Measurements from ENCODE around the gene PPP1R13L. TPM values are rescaled to one million over a fixed set of nuclear protein-coding genes. Genes with fewer than 3 reads are reported as not detected.

PPP1R13L gene
- total RNA-seq, 1 donor from 2014 or later = 17.5 TPM

GRCh38 chr19:45406226-45407090 lies 1.6 kb upstream of the PPP1R13L start, which contains the start of gene POLR1G:
POLR1G (plus strand) TSS chr19:45406644; CDS start chr19:45406697, 53 bp downstream.
- DNase-seq (ENCODE audit: low read depth in 2 of 2) = peak; percentile 80 to 84

- DNase-seq (ENCODE audit: low read depth in 2 of 2) = peak; percentile 92
These were observed 761 bp upstream of the PPP1R13L start for GRCh38 chr19:45405435-45406225.

DNA sequence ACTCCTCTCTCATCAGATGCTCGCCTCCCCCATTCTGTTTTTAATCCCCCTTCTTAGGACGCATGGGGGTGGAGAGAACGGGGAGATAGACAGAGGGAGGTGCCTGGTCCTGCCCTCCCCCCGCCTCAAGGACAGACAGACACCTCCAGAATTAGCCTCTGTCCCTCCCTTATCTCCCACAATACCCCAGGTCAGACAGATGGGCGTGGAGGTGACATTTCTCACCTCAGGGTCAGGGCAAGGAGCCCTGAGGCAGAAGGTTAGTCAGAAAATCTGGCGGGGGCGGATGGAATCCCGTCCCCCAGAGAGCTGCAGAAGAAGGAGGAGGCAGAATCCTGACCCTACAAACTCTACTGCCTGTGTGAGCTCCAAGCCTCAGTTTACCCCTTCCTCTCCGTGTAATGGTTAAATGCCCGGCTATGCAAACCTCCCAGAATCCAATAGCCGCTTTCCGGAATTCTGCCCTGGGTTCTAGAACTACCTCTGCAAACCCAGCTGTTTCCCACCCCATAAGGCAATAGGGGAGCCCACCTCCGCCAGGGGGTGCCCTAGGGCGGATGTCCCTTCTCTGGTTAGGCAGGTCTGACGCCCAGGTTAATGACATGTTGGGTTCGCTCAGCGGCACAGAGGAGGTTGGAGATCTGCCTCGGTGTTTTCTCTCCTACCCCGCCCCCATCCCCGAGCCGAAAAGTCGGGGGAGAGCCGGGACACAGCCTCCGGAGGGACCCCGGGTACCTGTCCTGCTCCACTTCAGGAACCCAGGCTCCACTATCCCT lies 900 bp downstream of the PPP1R13L start:
- peak; percentile 56 to 81 for DNase-seq (ENCODE audit: low read depth in 2 of 2)

DNA sequence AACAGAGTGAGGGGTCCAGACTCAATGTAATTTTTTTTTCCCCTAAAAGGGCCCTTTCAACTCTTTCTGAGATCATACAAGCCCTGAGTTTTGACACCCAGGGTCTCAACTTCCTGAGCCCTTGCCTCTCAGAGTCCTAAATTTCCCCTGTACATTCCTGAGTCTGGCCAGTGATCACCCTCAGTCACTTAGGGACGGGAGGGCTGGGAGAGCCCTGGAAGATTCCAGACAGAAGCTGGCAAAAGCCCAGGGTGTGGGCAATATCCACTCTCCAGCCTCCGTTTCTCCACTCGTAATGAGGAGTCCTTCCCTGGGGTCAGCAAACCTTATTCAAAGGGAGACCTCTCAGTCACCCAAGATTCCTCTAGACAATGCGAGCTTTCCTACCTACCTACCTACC lies 1.6 kb downstream of the PPP1R13L start:
- no peak for DNase-seq (ENCODE audit: low read depth in 2 of 2)

- peak; percentile 53 to 81 for DNase-seq (ENCODE audit: low read depth in 2 of 2)
These were observed 2.4 kb downstream of the PPP1R13L start for GRCh38 chr19:45402298-45403061.

- no peak for DNase-seq (ENCODE audit: low read depth in 2 of 2)
These were observed 3.1 kb downstream of the PPP1R13L start for GRCh38 chr19:45401815-45402214.

DNA sequence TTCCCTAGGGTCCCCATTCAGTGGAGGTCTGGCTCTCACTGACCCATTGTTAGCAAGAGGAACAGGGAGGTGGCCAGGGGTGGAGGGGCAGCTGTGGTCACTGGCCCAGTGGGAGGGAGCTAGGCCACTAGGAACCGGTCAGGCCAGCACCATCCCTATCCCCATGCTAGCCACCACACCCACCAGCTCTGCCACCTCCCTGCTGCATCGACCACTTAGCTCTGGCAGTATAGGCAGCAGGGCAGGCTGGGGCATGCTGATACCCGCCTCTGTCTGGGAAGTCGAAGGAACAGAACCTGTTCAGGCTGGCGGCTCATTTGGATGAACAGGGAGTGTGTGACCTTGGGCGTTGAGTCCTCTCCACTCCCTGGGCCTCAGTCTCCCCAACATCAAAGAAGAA lies 4.7 kb downstream of the PPP1R13L start:
- no peak for DNase-seq (ENCODE audit: low read depth in 2 of 2)

- DNase-seq (ENCODE audit: low read depth in 2 of 2) = no peak
These were observed 8.8 kb downstream of the PPP1R13L start for GRCh38 chr19:45395821-45396617.

- no peak for DNase-seq (ENCODE audit: low read depth in 2 of 2)
These were observed 12.8 kb downstream of the PPP1R13L start for GRCh38 chr19:45391871-45392665.

DNA sequence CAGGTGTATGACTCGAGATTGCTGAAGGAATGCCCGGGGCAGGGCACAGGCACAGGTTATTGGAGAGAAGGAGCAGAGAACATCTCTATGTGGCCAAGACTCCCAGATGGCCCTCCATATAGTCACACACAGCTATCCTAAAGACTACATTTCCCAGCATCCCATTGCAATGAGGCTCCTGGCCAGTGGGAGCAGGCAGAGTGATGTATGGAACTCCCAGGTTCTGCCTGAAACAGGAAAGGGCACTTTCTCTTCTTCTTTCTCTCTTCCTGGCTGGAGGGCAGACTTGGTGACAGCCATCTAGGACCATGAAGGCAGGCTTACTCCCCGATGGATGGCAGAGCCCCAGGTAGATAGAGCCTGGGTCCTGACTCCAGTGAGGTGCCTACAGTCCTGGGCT lies 13.5 kb downstream of the PPP1R13L start:
- DNase-seq (ENCODE audit: low read depth in 2 of 2) = no peak

DNA sequence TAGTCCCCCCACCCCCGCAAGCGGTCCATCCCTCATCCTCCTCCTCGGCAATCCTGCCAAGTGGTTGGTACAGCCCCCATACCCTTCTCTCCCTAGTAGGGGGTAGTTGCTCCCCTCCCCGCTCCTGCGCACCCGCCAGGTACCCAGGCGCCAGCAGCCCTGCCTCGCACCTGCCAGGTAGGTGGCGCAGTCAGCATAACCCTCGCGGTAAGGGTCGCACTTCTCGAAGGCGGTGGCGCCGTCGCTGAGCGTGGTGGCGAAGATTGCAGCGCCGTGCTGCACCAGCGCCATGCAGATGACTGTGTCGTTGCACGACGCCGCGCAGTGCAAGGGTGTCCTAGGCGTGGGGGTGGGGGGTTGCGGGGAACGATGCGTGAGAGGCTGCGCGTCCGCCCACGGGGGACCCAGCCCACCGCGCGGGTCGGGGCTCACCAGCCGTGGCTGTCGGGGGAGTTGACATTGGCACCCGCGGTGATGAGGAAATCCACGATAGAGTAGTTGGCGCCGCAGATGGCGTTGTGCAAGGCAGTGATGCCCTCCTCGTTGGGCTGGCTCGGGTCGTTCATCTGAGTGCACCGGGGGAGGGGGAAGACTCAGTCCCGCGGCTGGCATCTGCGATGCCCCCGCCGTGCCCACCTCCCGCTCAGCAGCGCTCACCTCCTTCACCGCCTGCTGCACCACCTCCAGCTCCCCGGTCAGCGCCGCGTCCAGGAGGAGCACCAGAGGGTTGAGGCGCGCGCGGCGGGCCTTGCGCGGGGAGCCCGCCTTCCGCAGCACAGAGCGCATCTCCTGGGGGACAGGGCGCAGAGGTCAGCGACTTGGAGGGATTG lies 19.3 kb downstream of the PPP1R13L start:
- no peak for DNase-seq (ENCODE audit: low read depth in 2 of 2)

- DNase-seq (ENCODE audit: low read depth in 2 of 2) = no peak
These were observed 22.4 kb downstream of the PPP1R13L start for GRCh38 chr19:45382426-45382825.

DNA sequence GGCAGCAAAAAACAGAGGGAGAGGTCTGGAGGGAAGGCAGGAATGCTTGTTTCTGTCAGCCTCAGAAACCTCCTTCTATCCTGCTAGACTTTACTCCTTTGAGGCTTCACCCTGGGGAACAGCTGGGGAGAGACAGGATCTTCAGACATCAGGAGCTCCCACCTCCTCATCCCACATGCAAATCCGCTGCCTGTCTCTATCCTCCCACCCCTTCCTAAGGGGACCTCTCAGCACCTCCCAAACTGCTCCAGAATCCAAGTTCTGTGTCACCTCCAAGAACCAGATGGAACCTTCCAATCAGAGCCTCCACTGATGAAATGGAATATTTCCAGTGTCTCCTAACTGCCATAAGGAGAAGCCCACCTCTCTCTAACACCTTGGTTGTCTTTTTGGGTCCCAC lies 24.8 kb downstream of the PPP1R13L start:
- no peak for DNase-seq (ENCODE audit: low read depth in 2 of 2)

DNA sequence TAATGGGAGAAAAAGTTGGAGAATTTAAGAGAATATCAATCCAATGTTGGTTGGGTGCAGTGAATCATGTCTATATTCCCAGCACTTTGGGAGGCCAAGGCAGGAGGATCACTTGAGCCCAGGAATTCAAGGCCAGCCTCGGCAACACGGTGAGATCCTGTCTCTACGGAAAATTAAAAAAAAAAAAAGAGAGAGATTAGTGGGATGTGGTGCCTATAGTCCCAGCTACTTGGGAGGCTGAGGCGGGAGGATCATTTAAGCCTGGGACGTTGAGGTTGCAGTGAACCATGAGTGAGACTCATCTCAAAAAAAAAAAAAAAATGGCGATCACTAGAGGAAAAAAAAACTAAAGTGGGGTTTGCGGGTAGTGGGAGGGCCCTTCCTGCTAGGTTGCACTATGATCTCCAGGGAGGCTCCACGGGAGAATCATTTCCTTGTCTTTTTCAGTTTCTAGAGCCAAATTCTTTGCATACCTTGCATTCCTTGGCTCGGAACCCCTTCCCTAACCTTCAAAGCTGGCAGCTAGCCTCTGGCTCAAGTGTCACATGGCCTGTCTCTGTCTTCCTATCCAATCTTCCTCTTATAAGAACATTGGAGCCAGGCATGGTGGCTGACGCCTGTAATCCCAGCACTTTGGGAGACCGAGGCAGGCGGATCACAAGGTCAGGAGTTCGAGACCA lies 28.7 kb downstream of the PPP1R13L start:
- DNase-seq (ENCODE audit: low read depth in 2 of 2) = peak; percentile 77 to 89

DNA sequence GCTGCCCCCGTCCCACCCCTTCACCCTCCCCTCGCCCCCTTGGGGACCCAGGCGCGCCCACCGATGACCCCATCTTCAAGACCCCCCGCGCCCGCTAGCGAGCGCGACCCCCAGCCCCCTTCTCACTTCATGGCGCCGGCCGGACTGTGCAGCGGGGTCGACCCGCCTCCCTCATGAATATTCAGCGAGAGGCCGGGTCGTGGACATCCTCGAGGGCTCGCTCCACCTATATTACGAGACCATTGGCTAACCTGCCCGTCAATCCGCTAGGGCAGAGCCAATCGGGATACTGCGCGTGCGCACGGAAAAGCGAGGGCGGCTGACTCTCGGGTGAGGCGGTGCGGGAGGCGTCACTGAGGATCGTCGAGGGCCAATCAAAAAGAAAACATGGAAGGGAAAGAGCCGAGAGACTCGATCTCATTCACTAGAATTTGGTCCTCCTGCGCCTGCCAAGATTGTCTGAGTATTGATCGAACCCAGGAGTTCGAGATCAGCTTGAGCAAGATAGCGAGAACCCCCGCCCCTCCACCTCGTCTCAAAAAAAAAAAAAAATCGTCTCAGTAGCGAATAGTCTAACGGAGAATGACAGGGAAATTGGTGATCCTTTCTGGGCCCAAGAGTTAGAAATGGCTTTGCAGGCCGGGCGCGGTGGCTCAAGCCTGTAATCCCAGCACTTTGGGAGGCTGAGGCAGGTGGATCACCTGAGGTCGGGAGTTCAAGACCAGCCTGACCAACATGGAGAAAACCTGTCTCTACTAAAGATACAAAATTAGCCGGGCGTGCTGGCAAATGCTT lies 34.3 kb downstream of the PPP1R13L start, which contains the start of gene ERCC2:
Gene ERCC2, minus strand, starts transcription at position 164 of the 795 bp plus-strand sequence. Its CDS starts 33 bp downstream, at position 131.
- DNase-seq (ENCODE audit: low read depth in 2 of 2) = peak; percentile 99

- peak; percentile 29 to 31 for DNase-seq (ENCODE audit: low read depth in 2 of 2)
These were observed 36.0 kb downstream of the PPP1R13L start for GRCh38 chr19:45368737-45369340.

All from lung microvascular endothelial cell (primary cell).